IMR-90 (cell line): Measurements from ENCODE around the gene DNAJC7. TPM values are rescaled to one million over a fixed set of nuclear protein-coding genes. Genes with fewer than 3 reads are reported as not detected.

ENCODE experiments used
- ATAC-seq: fragments of 200-7000 bp; cut with Tn5 transposase; 2 replicates; pipeline ENCODE4 v1.9.1; 2020; ENCODE audit warnings: low read depth, mild to moderate bottlenecking, moderate library complexity
- BruUV-seq: library from RNA; stranded (reverse); fragments of 400-500 nt; replicated peaks from 2 replicates; lab custom pipeline; 2021; lab: Mats Ljungman, UMichigan
- CTCF ChIA-PET: fragments of 300-600 bp; formaldehyde crosslinking; extraction: SDS; loops from one replicate; lab custom pipeline; 2021; ENCODE audit warnings: antibody characterized with exemption; lab: Yijun Ruan, JAX
- POLR2A ChIA-PET: fragments of 300-600 bp; sonication (Branson Sonifier 250); formaldehyde crosslinking; loops from one replicate; lab custom pipeline; 2022; ENCODE audit warnings: antibody characterized with exemption; ENCODE audit not compliant: unreplicated experiment; lab: Charles Lee
- DNase-seq: peaks from one replicate; pipeline ENCODE4 v3.0.0; 2013
- H2AFZ ChIP-seq: replicated peaks from 2 replicates; pipeline ENCODE3; 2013; ENCODE audit warnings: low read length, mild to moderate bottlenecking; ENCODE audit not compliant: poor library complexity
- H2AK5ac ChIP-seq: 2 replicates; pipeline ENCODE4 v1.6.1; 2013; ENCODE audit warnings: low read depth, low read length, inconsistent platforms
- H2AK9ac ChIP-seq: replicated peaks from 2 replicates; pipeline ENCODE3; 2013; ENCODE audit warnings: mild to moderate bottlenecking, low read depth, low read length, moderate library complexity; ENCODE audit not compliant: poor library complexity
- H2BK120ac ChIP-seq: 2 replicates; pipeline ENCODE4 v1.6.1; 2013; ENCODE audit warnings: low read depth, low read length, inconsistent platforms
- H2BK15ac ChIP-seq: 3 replicates; pipeline ENCODE4 v1.6.1; 2013; ENCODE audit warnings: low read depth, low read length, inconsistent platforms
- H2BK20ac ChIP-seq: 2 replicates; pipeline ENCODE4 v1.6.1; 2013; ENCODE audit warnings: low read depth, mild to moderate bottlenecking, inconsistent platforms, low read length, moderate library complexity
- H2BK5ac ChIP-seq: 2 replicates; pipeline ENCODE4 v1.6.1; 2013; ENCODE audit warnings: mild to moderate bottlenecking, low read depth, low read length, inconsistent platforms; ENCODE audit not compliant: poor library complexity, severe bottlenecking
- H3K14ac ChIP-seq: replicated peaks from 2 replicates; pipeline ENCODE4 v1.6.1; 2013; ENCODE audit warnings: low read depth, low read length, inconsistent platforms
- H3K18ac ChIP-seq: 2 replicates; pipeline ENCODE4 v1.6.1; 2013; ENCODE audit warnings: low read depth, low read length, control low read depth
- H3K23ac ChIP-seq: 2 replicates; pipeline ENCODE4 v1.6.1; 2013; ENCODE audit warnings: low read depth, low read length, inconsistent platforms
- H3K27ac ChIP-seq: 2 replicates; pipeline ENCODE4 v1.5.1; 2013; ENCODE audit warnings: mild to moderate bottlenecking, control low read depth, low read length; ENCODE audit not compliant: insufficient read depth
- H3K27me3 ChIP-seq: 2 replicates; pipeline ENCODE4 v1.6.1; 2013; ENCODE audit warnings: low read length; ENCODE audit not compliant: control insufficient read depth, insufficient read depth
- H3K36me3 ChIP-seq: 2 replicates; pipeline ENCODE4 v1.6.1; 2013; ENCODE audit warnings: low read length, mixed read lengths; ENCODE audit not compliant: control insufficient read depth, insufficient read depth
- H3K4ac ChIP-seq: 2 replicates; pipeline ENCODE4 v1.6.1; 2013; ENCODE audit warnings: low read depth, low read length, inconsistent platforms
- H3K4me1 ChIP-seq: 2 replicates; pipeline ENCODE4 v1.6.1; 2013; ENCODE audit warnings: low read length, mixed read lengths; ENCODE audit not compliant: control insufficient read depth, insufficient read depth
- H3K4me2 ChIP-seq: 2 replicates; pipeline ENCODE4 v1.6.1; 2013; ENCODE audit warnings: low read depth, mild to moderate bottlenecking, control low read depth, low read length, moderate library complexity
- H3K4me3 ChIP-seq: 2 replicates; pipeline ENCODE4 v1.5.1; 2013; ENCODE audit warnings: low read depth, mild to moderate bottlenecking, control low read depth, low read length, moderate library complexity; ENCODE audit not compliant: insufficient read depth
- H3K56ac ChIP-seq: 2 replicates; pipeline ENCODE4 v1.6.1; 2013; ENCODE audit warnings: low read length, inconsistent platforms; ENCODE audit not compliant: insufficient read depth; ENCODE audit errors: extremely low read depth
- H3K79me1 ChIP-seq, 2 experiments: 2 replicates each; pipeline ENCODE4 v1.6.1; 2013; ENCODE audit warnings: low read length in 2 of 2, inconsistent platforms in 1 of 2, low read depth in 1 of 2
- H3K9ac ChIP-seq: 2 replicates; pipeline ENCODE4 v1.6.1; 2013; ENCODE audit warnings: low read depth, low read length, control low read depth
- H3K9me1 ChIP-seq: 2 replicates; pipeline ENCODE4 v1.6.1; 2013; ENCODE audit warnings: low read length, inconsistent platforms; ENCODE audit not compliant: insufficient read depth
- H3K9me3 ChIP-seq: 2 replicates; pipeline ENCODE4 v1.6.1; 2013; ENCODE audit warnings: low read length; ENCODE audit not compliant: control insufficient read depth, insufficient read depth
- H4K20me1 ChIP-seq: 2 replicates; pipeline ENCODE4 v1.6.1; 2013; ENCODE audit warnings: low read length, inconsistent platforms; ENCODE audit not compliant: insufficient read depth
- H4K5ac ChIP-seq: 2 replicates; pipeline ENCODE4 v1.6.1; 2013; ENCODE audit warnings: mild to moderate bottlenecking, low read depth, low read length, control low read depth
- H4K8ac ChIP-seq, 2 experiments: 2 replicates each; pipeline ENCODE4 v1.6.1; 2013; ENCODE audit warnings: low read depth in 2 of 2, low read length in 2 of 2, control low read depth in 1 of 2, inconsistent platforms in 1 of 2
- H4K91ac ChIP-seq: 2 replicates; pipeline ENCODE4 v1.6.1; 2013; ENCODE audit warnings: low read depth, low read length, inconsistent platforms; ENCODE audit not compliant: insufficient read depth
- FOS ChIP-seq: fragments of 150-350 bp; IDR thresholded peaks from 2 replicates; pipeline ENCODE4 v1.6.1; 2016; ENCODE audit warnings: low read depth, low read length
- MAFK ChIP-seq: IDR thresholded peaks from 2 replicates; pipeline ENCODE4 v1.6.1; 2012; ENCODE audit warnings: low read depth, low read length, improper control_type of control experiment
- WGBS, 2 experiments: methylation state at CpG; one replicate each; pipeline versions ENCODE4 v1.1.5 to v1.1.7; 2013; ENCODE audit warnings: missing lambda C conversion rate in 2 of 2; ENCODE audit not compliant: insufficient read length in 1 of 2; ENCODE audit errors: extremely low coverage in 2 of 2; 5-methylcytosine and 5-hydroxymethylcytosine counted together
- dilution Hi-C: fragments of 300-500 bp; cut with HindIII; formaldehyde crosslinking; loops from one replicate; pipeline ENCODE4 v1.14.3; 2018; ENCODE audit warnings: low sequenced_read_pairs; ENCODE audit not compliant: unreplicated experiment
- in situ Hi-C: fragments of 300-500 bp; cut with MboI; formaldehyde crosslinking; loops from 3 replicates; pipeline ENCODE4 v1.14.3; 2019; ENCODE audit warnings: low sequenced_read_pairs, inconsistent platforms, mixed read lengths
- intact Hi-C: fragments of 100-400 bp; cut with micrococcal nuclease; formaldehyde crosslinking; loops from 2 replicates; pipeline ENCODE4 v1.10.0; 2022
- polyA plus RNA-seq, 3 experiments: library from polyadenylated mRNA; depleted of rRNA; stranded (reverse); fragments of >200 nt; gene quantifications; 2 replicates each; pipeline ENCODE4 v1.2.3, GENCODE V29; 2012; ENCODE audit warnings: low replicate concordance in 1 of 3
- total RNA-seq: library from RNA; depleted of rRNA; stranded (reverse); fragments of >200 nt; gene quantifications from 2 replicates; pipeline ENCODE4 v1.2.3, GENCODE V29; 2012

The DNAJC7 gene
- total and polyA plus RNA-seq, 2 of the 4 experiments (the other 2 are of a cell fraction): 49.3 to 71.7 TPM

- Histone ChIP-seq H3K9me1 (peaks cover 8% of the 10 kb centered on the region), H2BK5ac (peak overlapping the region; percentile 68), H3K27me3 (no peaks in the 10 kb centered on the region), H4K20me1 (peaks cover 17% of the 10 kb centered on the region), H2BK20ac (no peak overlapping the region), H3K4me2 (peak overlapping the region; percentile 96), H4K5ac (peak overlapping the region; percentile 96), H3K27ac (peak overlapping the region; percentile 77), H4K8ac (peak overlapping the region; percentile 96 to 100), H3K9ac (peak overlapping the region; percentile 80), H2AK9ac (peak overlapping the region; percentile 98), H3K4me1 (peaks cover 3% of the 10 kb centered on the region; the same call in 1 of the 2 replicates), H2BK15ac (peak overlapping the region; percentile 83; the same call in 2 of the 3 replicates), H4K91ac (peak overlapping the region; percentile 91), H3K4me3 (peak overlapping the region; percentile 65), H2BK120ac (peak overlapping the region; percentile 60), H3K23ac (peak overlapping the region; percentile 96), H3K18ac (peak overlapping the region; percentile 3), H3K56ac (peak overlapping the region; percentile 82), H3K79me1 (peaks cover 12 to 54% of the 10 kb centered on the region in 2 experiments), H3K36me3 (peaks cover 5% of the 10 kb centered on the region), H2AK5ac (peak overlapping the region; percentile 96), H3K4ac (peak overlapping the region; percentile 96), H3K14ac (peak overlapping the region; percentile 98), H3K9me3 (no peaks in the 10 kb centered on the region), H2AFZ (peak overlapping the region; percentile 97)
- no TSS peak for BruUV-seq
- dilution Hi-C loops: no loop called here
- POLR2A ChIA-PET: interaction anchor here (0.5 to 1.1 kb wide), 5 partner anchors 15 to 205 kb away, joined by 4 to 7 read pairs (median 5); partner anchors contain the start of genes CNP and FKBP10
- intact Hi-C loops: loop anchor here (2.0 kb wide), 1 partner anchor 15 kb away; no protein-coding TSS in a partner anchor
- peak; percentile 18; the same call in 1 of the 2 replicates for TF ChIP-seq MAFK
- TF ChIP-seq FOS: no peak
- 1% methylated on average over 8 of the region's 11 CpGs; no CpG with 5 or more reads in 1 of the 2 experiments for WGBS, 2 experiments
- CTCF ChIA-PET: interaction anchor here (1.0 kb wide), 1 partner anchor 13 kb away, joined by 3 read pairs; no protein-coding TSS in a partner anchor
- ATAC-seq (no peak; the same call in 1 of the 2 replicates), DNase-seq (no peak)
- in situ Hi-C loops: no loop called here
Measured at GRCh38 chr17:42017866-42018200, 594 bp upstream of the DNAJC7 start.
